Activated T-helper 1 cell treated with anti-CD3 and anti-CD28 coated beads, Interleukin-12 subunit alpha, Interleukin-12 subunit beta, Interleukin-2, Interleukin-4 antibody, amounts not matched to agents 30 ng/mL and 10 ng/mL and 1 ng/mL, durations not matched to agents 14 hours and 24 hours and 36 hours (primary cell): Measurements from ENCODE around the gene TNS3. TPM values are rescaled to one million over a fixed set of nuclear protein-coding genes. Genes with fewer than 3 reads are reported as not detected.

Experiments used
- DNase-seq: peaks from one replicate; pipeline ENCODE4 v3.0.0; 2021; ENCODE audit warnings: low spot score
- H3K27ac Mint-ChIP-seq: one replicate; pipeline ENCODE4 v1.8.0; 2021; ENCODE audit warnings: mild to moderate bottlenecking, mixed read lengths
- H3K27me3 Mint-ChIP-seq: one replicate; pipeline ENCODE4 v1.8.0; 2022; ENCODE audit warnings: mild to moderate bottlenecking, moderate library complexity, mixed read lengths; ENCODE audit not compliant: insufficient read depth
- H3K36me3 Mint-ChIP-seq: one replicate; pipeline ENCODE4 v1.8.0; 2021; ENCODE audit warnings: low read depth, mixed read lengths
- H3K4me1 Mint-ChIP-seq: one replicate; pipeline ENCODE4 v1.8.0; 2021; ENCODE audit warnings: low read depth, mixed read lengths
- H3K4me3 Mint-ChIP-seq: one replicate; pipeline ENCODE4 v1.8.0; 2021; ENCODE audit warnings: mild to moderate bottlenecking, moderate library complexity, mixed read lengths
- H3K9me3 Mint-ChIP-seq: one replicate; pipeline ENCODE4 v1.8.0; 2021; ENCODE audit warnings: mixed read lengths
- intact Hi-C: fragments of 100-400 bp; cut with micrococcal nuclease; formaldehyde crosslinking; loops from one replicate; pipeline ENCODE4 v1.15.1; 2024
- total RNA-seq: library from RNA; stranded (reverse); gene quantifications from 2 replicates; pipeline ENCODE4 v1.2.3, GENCODE V29; 2022

The TNS3 gene
- total RNA-seq, 1 donor from 2014 or later, result 5.8 TPM

- Mint-ChIP-seq H3K4me3 (no peak overlapping the region), H3K4me1 (no peaks in the 10 kb centered on the region), H3K9me3 (no peaks in the 10 kb centered on the region), H3K27ac (no peak overlapping the region), H3K27me3 (no peaks in the 10 kb centered on the region), H3K36me3 (no peaks in the 10 kb centered on the region)
- intact Hi-C loops, result no loop called here
- DNase-seq, result no peak
These were observed 206.6 kb downstream of the TNS3 start for GRCh38 chr7:47375121-47375938.

DNA sequence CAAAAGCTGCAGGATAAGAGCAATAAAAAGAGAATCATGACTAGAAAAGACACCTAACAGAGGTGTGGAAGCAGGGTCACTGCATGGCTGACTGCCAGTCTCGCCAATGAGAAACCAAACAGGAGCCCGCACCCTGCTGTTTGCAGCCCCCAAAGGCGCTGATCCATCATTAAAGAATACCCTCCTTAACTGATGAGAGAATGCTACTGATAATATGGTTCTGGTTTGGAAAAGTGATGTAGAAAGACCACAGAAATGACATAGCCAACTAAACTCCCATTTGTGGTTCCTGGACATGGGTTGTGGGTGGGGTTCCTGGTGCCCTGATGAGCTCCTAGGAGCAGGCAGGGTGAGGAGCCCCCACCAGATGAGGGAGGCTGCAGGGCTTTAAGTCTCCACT is 207.4 kb downstream of the TNS3 start:
- no peak overlapping the region for H3K27ac Mint-ChIP-seq
- H3K4me1 Mint-ChIP-seq, result no peaks in the 10 kb centered on the region
- H3K9me3 Mint-ChIP-seq, result no peaks in the 10 kb centered on the region
- no peaks in the 10 kb centered on the region for H3K27me3 Mint-ChIP-seq
- H3K36me3 Mint-ChIP-seq, result no peaks in the 10 kb centered on the region
- intact Hi-C loops, result no loop called here
- no peak overlapping the region for H3K4me3 Mint-ChIP-seq
- DNase-seq, result no peak

DNA sequence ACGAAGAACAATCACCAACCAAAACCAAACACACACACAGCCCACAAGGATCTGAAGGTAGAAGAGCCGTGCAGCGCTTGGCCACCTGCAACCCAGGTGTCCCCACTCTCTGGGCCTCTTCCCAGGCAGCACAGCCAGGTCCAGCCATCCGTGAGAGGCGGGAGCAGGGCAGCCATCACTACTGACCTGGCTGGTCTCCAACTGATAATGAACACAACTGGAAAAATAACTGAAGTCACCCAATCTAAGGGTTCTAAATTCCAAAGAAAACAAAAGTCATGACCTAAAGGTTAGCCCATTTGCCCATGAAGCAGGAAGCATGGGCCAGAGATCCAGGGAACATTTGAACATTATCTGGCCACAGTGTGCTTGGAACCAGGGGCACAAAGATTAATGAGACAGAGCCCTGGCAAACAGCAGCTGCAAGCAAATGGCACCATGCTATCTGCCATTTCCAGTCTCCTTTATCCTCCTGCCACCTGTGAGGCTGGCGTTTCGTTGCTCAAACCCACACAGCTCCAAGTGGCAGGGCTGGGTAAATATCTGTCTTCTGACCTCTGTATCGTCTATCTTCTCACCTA is 207.9 kb downstream of the TNS3 start:
- no peaks in the 10 kb centered on the region for H3K4me1 Mint-ChIP-seq
- H3K4me3 Mint-ChIP-seq, result no peak overlapping the region
- no peak for DNase-seq
- intact Hi-C loops, result no loop called here
- no peak overlapping the region for H3K27ac Mint-ChIP-seq
- H3K9me3 Mint-ChIP-seq, result no peaks in the 10 kb centered on the region
- no peaks in the 10 kb centered on the region for H3K27me3 Mint-ChIP-seq
- H3K36me3 Mint-ChIP-seq, result no peaks in the 10 kb centered on the region

GRCh38 chr7:47371733-47372368 is 210.1 kb downstream of the TNS3 start:
- no peaks in the 10 kb centered on the region for H3K4me1 Mint-ChIP-seq
- no peaks in the 10 kb centered on the region for H3K9me3 Mint-ChIP-seq
- no peak overlapping the region for H3K4me3 Mint-ChIP-seq
- no peaks in the 10 kb centered on the region for H3K36me3 Mint-ChIP-seq
- H3K27ac Mint-ChIP-seq, result no peak overlapping the region
- DNase-seq, result no peak
- intact Hi-C loops, result no loop called here
- no peaks in the 10 kb centered on the region for H3K27me3 Mint-ChIP-seq

GRCh38 chr7:47371317-47371716 is 210.6 kb downstream of the TNS3 start:
- no peak for DNase-seq
- Mint-ChIP-seq H3K27ac (no peak overlapping the region), H3K36me3 (no peaks in the 10 kb centered on the region), H3K4me1 (no peaks in the 10 kb centered on the region), H3K4me3 (no peak overlapping the region), H3K9me3 (no peaks in the 10 kb centered on the region), H3K27me3 (no peaks in the 10 kb centered on the region)
- intact Hi-C loops, result no loop called here

DNA sequence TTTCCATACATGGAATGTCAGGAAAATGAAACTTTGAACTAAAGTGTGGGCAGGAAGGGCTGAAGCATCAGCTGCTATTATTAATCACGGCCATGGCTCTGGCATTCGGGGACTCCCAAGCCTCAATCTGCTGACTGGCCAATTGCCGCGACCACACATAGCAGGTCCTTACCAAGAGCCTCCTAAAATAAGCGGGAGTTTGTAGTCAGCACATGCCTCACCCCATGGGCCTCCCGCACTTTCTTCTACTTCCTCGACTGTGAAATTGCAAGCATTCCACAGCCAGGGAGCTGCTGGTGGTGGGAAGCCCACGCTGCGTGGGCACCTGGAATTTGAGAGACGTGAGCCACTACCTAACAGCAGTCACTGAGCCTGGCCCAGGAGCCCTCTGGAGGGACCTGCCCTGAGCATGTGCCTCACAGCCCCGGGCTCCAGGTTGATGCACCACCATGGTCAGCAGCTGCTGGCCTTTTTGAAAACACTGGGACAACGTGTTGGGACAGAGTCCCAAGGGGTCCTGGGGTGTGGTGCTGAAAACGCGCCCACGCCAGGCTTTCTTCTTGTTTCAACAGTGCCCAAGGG is 211.4 kb downstream of the TNS3 start:
- H3K4me3 Mint-ChIP-seq, result no peak overlapping the region
- H3K36me3 Mint-ChIP-seq, result no peaks in the 10 kb centered on the region
- no peaks in the 10 kb centered on the region for H3K27me3 Mint-ChIP-seq
- no peaks in the 10 kb centered on the region for H3K4me1 Mint-ChIP-seq
- no peak overlapping the region for H3K27ac Mint-ChIP-seq
- H3K9me3 Mint-ChIP-seq, result no peaks in the 10 kb centered on the region
- DNase-seq, result no peak
- intact Hi-C loops, result no loop called here

- no peaks in the 10 kb centered on the region for H3K36me3 Mint-ChIP-seq
- no peaks in the 10 kb centered on the region for H3K4me1 Mint-ChIP-seq
- DNase-seq, result no peak
- no peaks in the 10 kb centered on the region for H3K9me3 Mint-ChIP-seq
- H3K4me3 Mint-ChIP-seq, result no peak overlapping the region
- intact Hi-C loops, result no loop called here
- H3K27me3 Mint-ChIP-seq, result no peaks in the 10 kb centered on the region
- no peak overlapping the region for H3K27ac Mint-ChIP-seq
These were observed 212.2 kb downstream of the TNS3 start for GRCh38 chr7:47369736-47370135.

DNA sequence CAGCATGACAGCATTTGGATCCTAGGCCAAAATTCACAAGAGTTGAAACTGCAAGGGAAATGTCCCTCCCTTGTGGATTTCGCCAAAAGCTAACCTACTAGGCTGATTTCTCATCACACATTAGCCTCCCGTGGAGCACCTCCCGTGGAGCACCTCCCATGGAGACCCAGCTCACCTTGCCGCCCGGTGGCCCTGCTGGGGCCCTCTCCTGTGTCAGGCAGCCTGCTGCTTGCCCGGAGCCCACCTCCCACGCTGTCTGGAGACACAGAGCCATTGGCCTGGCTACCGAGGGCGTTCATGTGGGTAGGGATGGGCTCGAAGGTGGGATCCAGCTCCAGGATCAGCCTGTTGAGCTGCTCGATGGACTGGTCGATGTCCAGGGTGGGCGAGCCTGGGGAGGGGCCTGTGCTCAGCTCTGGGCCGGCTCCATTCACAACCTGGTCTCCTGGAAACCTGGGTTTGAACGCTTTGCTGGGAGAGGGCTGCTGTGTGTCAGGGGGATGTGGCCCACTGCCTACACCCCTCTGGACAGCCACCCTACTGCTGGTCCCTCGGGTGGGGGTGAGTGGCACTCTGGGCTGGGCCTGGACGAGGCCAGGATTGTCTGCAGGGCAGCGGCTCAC is 213.6 kb downstream of the TNS3 start:
- H3K4me1 Mint-ChIP-seq, result no peaks in the 10 kb centered on the region
- no peak overlapping the region for H3K4me3 Mint-ChIP-seq
- intact Hi-C loops, result no loop called here
- no peaks in the 10 kb centered on the region for H3K36me3 Mint-ChIP-seq
- no peak for DNase-seq
- no peak overlapping the region for H3K27ac Mint-ChIP-seq
- no peaks in the 10 kb centered on the region for H3K9me3 Mint-ChIP-seq
- H3K27me3 Mint-ChIP-seq, result no peaks in the 10 kb centered on the region

GRCh38 chr7:47367369-47367768 is 214.5 kb downstream of the TNS3 start:
- H3K4me3 Mint-ChIP-seq, result no peak overlapping the region
- H3K4me1 Mint-ChIP-seq, result no peaks in the 10 kb centered on the region
- intact Hi-C loops, result no loop called here
- H3K27ac Mint-ChIP-seq, result no peak overlapping the region
- DNase-seq, result no peak
- H3K36me3 Mint-ChIP-seq, result no peaks in the 10 kb centered on the region
- H3K9me3 Mint-ChIP-seq, result no peaks in the 10 kb centered on the region
- H3K27me3 Mint-ChIP-seq, result no peaks in the 10 kb centered on the region

- Mint-ChIP-seq H3K36me3 (no peaks in the 10 kb centered on the region), H3K4me3 (no peak overlapping the region), H3K27me3 (no peaks in the 10 kb centered on the region), H3K9me3 (no peaks in the 10 kb centered on the region), H3K27ac (no peak overlapping the region), H3K4me1 (peaks cover 1% of the 10 kb centered on the region)
- intact Hi-C loops, result no loop called here
- DNase-seq, result no peak
These were observed 215.0 kb downstream of the TNS3 start for GRCh38 chr7:47366960-47367359.

GRCh38 chr7:47366211-47366610 is 215.7 kb downstream of the TNS3 start:
- DNase-seq, result no peak
- H3K27ac Mint-ChIP-seq, result no peak overlapping the region
- intact Hi-C loops, result no loop called here
- no peaks in the 10 kb centered on the region for H3K36me3 Mint-ChIP-seq
- no peaks in the 10 kb centered on the region for H3K9me3 Mint-ChIP-seq
- H3K4me3 Mint-ChIP-seq, result no peak overlapping the region
- H3K27me3 Mint-ChIP-seq, result no peaks in the 10 kb centered on the region
- H3K4me1 Mint-ChIP-seq, result peaks cover 9% of the 10 kb centered on the region

DNA sequence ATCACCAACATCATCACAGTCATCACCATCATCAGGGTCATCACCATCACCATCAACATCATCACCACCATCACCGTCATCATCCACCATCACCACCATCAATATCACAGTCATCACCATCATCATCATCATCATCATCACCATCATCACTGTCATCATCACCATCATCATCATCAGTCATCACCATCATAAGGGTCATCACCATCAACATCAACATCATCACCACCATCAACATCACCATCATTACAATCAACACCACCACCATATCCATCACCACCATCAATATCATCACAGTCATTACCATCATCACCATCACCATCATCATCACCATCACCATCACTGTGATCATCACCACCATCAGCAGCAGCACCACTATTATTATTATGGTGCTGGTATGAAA is 218.9 kb downstream of the TNS3 start:
- H3K27me3 Mint-ChIP-seq, result no peaks in the 10 kb centered on the region
- intact Hi-C loops, result loop anchor here (5.0 kb wide), 2 partner anchors 51 to 119 kb away; no protein-coding TSS in a partner anchor
- no peaks in the 10 kb centered on the region for H3K36me3 Mint-ChIP-seq
- DNase-seq, result no peak
- no peak overlapping the region for H3K27ac Mint-ChIP-seq
- H3K4me3 Mint-ChIP-seq, result no peak overlapping the region
- peaks cover 9% of the 10 kb centered on the region for H3K4me1 Mint-ChIP-seq
- no peaks in the 10 kb centered on the region for H3K9me3 Mint-ChIP-seq
